Stimulated activated naive CD8-positive, alpha-beta T cell treated with anti-CD3 and anti-CD28 coated beads, Interleukin-15, amount 100 ng/mL, for 72 hours (primary cell): ENCODE results near the gene FAT1.
"Not testable (repeated sequence)": the region's sequence is repeated elsewhere in the genome, so short reads cannot be mapped to it uniquely, and the experiment has no call there.

ENCODE experiments used
- ATAC-seq: fragments of 150-1000 bp; cut with Tn5 transposase; 2 replicates; pipeline ENCODE4 v1.10.0; 2021; ENCODE audit warnings: mild to moderate bottlenecking, moderate library complexity
- DNase-seq, 2 donors: peaks; one replicate each; pipeline ENCODE4 v3.0.0; 2021 to 2022
- H3K27ac Mint-ChIP-seq, 2 donors: one replicate each; pipeline ENCODE4 v1.8.0; 2022; ENCODE audit warnings: mild to moderate bottlenecking in 2 of 2, mixed read lengths in 2 of 2, moderate library complexity in 2 of 2
- H3K27me3 Mint-ChIP-seq: one replicate; pipeline ENCODE4 v1.8.0; 2022; ENCODE audit warnings: mixed read lengths
- H3K4me1 Mint-ChIP-seq: one replicate; pipeline ENCODE4 v1.8.0; 2022; ENCODE audit warnings: mild to moderate bottlenecking, mixed read lengths
- H3K4me3 Mint-ChIP-seq, 2 donors: one replicate each; pipeline ENCODE4 v1.8.0; 2022; ENCODE audit warnings: mild to moderate bottlenecking in 2 of 2, mixed read lengths in 2 of 2, moderate library complexity in 1 of 2
- H3K9me3 Mint-ChIP-seq, 2 donors: one replicate each; pipeline ENCODE4 v1.8.0; 2022; ENCODE audit warnings: mixed read lengths in 2 of 2

Gene FAT1

DNA sequence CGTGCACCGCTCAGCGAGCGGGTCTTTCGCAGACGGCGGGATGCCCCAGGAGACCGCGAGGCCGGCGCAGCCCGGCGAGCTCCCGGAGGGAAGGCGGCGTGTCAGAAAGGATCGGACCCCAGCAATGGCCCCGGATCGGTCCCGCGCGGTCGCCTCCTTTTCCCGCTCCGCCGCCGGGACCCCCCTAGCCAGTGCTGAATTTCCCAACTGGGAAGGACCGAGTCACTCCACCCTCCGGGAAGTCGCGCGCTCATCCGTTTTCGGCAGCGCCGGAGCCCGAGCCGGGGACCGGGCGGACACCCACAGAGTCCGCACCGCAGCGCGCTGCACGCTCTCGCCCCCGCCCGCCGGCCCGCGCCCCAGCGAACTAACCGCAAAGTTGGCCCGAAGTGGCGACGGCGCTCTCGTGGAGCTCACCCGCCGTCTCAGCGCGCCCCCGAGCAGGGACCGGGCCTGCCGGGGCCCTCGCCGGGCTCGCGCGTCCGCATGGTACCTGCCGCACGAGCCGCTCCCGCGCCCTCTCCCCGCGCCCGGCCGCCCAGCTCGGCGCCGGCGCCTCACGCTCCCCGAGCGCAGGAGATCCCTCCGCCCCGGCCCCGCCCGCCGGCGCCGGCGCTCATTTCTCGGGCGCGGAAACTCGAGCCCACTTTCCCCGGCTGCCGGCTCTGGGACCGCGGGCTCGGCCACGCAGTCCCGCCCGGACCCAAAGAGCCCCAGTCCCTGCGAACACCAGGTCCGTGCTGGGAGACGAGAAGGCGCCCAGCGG, at the start of gene FAT1:
FAT1 (minus strand) TSS at position 565 of the 766 bp plus-strand sequence. CDS start 14,029 bp downstream, outside the sequence.
- Mint-ChIP-seq H3K4me1 (peaks cover 11% of the 10 kb centered on the region), H3K9me3 (no peaks in the 10 kb centered on the region), H3K27me3 (peaks cover 67% of the 10 kb centered on the region), H3K27ac (no peak within 1 kb of the TSS), H3K4me3 (peak within 1 kb of the TSS; percentile 58 to 75)
- DNase-seq (peak in 1 of 2 donors; percentile 9), ATAC-seq (no peak)

DNA sequence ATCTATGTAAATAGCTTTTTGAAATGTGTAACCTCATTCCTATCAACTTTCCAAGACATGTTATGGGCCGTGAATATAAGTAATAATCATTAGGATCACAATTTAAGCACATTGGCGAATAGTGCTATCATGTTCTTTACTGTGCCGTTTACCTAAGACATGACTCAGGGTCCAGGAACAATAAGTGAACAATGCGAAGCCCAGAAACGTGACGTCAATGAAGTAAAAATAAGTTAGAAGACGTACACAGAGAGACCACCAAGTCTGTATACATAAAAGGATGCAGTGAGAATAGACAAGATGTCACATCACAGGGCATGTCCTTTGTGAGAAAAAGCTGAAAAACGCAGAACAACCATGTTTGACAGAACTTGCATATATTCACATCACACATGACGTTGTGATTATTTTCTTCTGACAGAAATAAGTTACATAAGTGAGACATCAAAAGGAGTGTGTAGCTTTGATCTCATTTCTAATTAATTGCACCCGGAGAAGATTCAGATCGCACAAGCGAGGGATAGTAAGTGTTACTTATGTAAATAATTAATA, 49.4 kb upstream of the FAT1 start:
- Mint-ChIP-seq H3K9me3 (no peaks in the 10 kb centered on the region), H3K27ac (no peak overlapping the region), H3K4me3 (no peak overlapping the region), H3K4me1 (no peaks in the 10 kb centered on the region), H3K27me3 (no peaks in the 10 kb centered on the region)
- no peak for DNase-seq
- no peak for ATAC-seq

- no peak overlapping the region for H3K27ac Mint-ChIP-seq
- H3K9me3 Mint-ChIP-seq = peaks cover 5 to 7% of the 10 kb centered on the region in 2 donors
- DNase-seq = no peak
- no peak for ATAC-seq
- no peak overlapping the region for H3K4me3 Mint-ChIP-seq
- no peaks in the 10 kb centered on the region for H3K27me3 Mint-ChIP-seq
- no peaks in the 10 kb centered on the region for H3K4me1 Mint-ChIP-seq
Observed at GRCh38 chr4:186771624-186772023, 48.0 kb upstream of the FAT1 start.

DNA sequence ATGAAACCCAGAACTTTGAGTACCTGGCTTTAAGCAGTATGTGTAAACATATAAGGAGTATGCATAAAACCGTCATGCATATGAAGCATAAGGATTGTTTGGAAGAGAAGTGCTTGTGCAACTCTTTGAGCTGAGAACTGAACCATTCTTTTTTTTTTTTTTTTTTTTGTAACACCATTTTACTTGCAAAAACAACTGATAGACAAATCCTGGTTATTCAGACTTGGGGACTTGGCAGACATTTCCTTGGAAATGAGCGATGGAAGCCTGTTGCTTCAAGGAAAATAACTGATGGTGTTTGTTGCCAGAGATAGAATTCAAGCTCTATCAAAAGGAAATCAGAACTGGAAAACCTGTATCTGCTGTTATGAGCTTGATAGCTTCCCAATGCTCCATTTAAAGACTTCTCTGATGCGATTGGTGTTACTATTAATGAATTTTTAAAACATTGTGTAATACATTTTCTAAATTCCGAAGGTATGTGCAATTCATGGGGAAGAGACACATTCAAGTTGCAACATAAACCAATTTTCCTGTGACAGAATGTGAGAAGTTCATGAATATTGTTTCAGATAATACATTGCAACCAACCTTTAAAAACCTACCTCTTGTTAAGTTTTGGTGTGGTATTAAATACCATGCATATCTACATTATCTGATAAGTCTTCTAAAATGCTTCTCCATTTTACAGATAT, 47.0 kb upstream of the FAT1 start:
- H3K9me3 Mint-ChIP-seq = peaks cover 5 to 7% of the 10 kb centered on the region in 2 donors
- ATAC-seq (no peak), DNase-seq (no peak)
- H3K27ac Mint-ChIP-seq = no peak overlapping the region
- no peaks in the 10 kb centered on the region for H3K4me1 Mint-ChIP-seq
- no peak overlapping the region for H3K4me3 Mint-ChIP-seq
- no peaks in the 10 kb centered on the region for H3K27me3 Mint-ChIP-seq

DNA sequence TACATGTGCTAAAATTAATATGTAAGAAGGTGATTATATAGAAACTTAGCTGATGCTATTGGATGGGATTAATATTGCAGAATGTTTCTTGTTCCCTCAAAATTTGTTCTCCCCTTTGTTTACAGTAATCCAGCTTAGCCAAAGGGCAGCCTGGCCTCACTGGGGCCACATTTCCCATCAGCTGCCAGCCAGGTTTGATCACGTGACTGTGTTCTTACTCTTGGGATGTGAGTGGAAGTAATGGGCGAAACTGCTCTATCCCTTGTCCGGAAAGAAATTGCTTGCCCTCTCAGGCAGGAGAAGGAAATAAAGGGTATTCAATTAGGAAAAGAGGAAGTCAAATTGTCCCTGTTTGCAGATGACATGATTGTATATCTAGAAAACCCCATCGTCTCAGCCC, 44.1 kb upstream of the FAT1 start:
- Mint-ChIP-seq H3K9me3 (peaks cover 5 to 7% of the 10 kb centered on the region in 2 donors), H3K4me1 (no peaks in the 10 kb centered on the region), H3K27ac (no peak overlapping the region), H3K27me3 (no peaks in the 10 kb centered on the region), H3K4me3 (no peak overlapping the region)
- no peak for DNase-seq
- ATAC-seq = no peak

DNA sequence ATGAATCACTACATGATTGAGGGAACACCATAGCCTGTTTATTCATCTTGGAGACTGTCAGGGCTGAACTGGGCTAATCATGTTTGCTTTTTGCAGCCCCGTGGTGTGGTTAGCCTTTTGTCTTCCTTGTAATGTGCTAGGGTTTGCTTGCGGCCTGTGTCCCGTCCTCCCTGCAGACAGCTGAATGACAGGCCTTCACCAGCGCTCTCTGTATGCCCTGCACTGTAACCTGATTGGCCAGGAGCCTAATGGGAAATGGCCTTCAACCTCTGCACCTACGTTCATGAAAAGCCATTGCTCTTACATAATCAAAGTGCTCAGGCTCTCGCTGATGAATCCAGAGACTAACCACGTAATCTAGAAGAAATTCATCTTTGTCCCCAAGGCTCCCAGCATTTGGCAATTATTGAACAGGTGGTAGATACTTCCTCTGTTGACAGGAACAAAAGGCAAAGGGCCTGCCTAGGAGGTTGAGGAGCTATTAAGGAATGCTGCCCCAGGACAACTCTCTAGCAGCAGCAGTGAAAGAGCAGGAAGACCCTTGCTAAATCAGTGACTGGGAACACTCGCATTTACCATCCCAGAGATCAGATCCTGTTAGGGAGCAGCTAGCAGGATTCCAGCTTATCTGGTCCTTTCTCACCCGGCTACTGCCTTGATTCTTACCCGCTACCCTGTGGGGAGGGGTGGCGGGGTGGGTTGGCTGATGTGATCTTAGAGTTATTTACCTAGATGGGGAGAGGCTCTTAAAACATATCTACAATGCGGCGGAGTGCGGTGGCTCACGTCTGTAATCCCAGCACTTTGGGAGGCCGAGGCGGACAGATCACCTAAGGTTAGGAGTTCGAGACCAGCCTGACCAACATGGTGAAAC, 42.3 kb upstream of the FAT1 start:
- Mint-ChIP-seq H3K27ac (no peak overlapping the region), H3K4me3 (no peak overlapping the region), H3K9me3 (peaks cover 5 to 7% of the 10 kb centered on the region in 2 donors), H3K27me3 (no peaks in the 10 kb centered on the region), H3K4me1 (no peaks in the 10 kb centered on the region)
- ATAC-seq (no peak), DNase-seq (no peak)

- H3K4me1 Mint-ChIP-seq = no peaks in the 10 kb centered on the region
- H3K9me3 Mint-ChIP-seq = peaks cover 5 to 7% of the 10 kb centered on the region in 2 donors
- no peaks in the 10 kb centered on the region for H3K27me3 Mint-ChIP-seq
- H3K27ac Mint-ChIP-seq = no peak overlapping the region
- ATAC-seq (no peak), DNase-seq (no peak)
- H3K4me3 Mint-ChIP-seq = no peak overlapping the region
Observed at GRCh38 chr4:186765138-186765537, 41.5 kb upstream of the FAT1 start.

GRCh38 chr4:186764457-186764856, 40.8 kb upstream of the FAT1 start:
- Mint-ChIP-seq H3K9me3 (peaks cover 5 to 7% of the 10 kb centered on the region in 2 donors), H3K4me3 (no peak overlapping the region), H3K4me1 (no peaks in the 10 kb centered on the region), H3K27me3 (no peaks in the 10 kb centered on the region), H3K27ac (no peak overlapping the region)
- ATAC-seq (no peak), DNase-seq (no peak)

DNA sequence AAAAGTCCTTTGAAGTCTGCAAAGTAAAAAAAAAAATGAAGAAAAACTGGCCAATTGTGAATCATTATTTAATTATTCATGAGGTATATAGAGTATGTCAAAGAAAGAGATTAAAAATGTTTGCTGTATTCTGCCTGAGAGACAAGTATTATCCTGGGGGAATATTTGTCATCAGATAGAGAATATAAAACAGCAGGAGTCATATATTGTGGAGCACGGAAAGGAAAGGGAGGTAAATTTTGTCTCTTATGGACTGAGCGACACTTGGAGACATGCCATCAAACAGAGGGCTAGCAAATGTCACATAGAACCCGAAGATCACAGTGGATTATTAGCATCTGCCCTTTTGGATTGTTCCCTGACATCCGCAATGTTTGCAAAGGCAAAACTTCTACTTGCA, 39.2 kb upstream of the FAT1 start:
- no peak overlapping the region for H3K4me3 Mint-ChIP-seq
- no peaks in the 10 kb centered on the region for H3K27me3 Mint-ChIP-seq
- no peaks in the 10 kb centered on the region for H3K4me1 Mint-ChIP-seq
- DNase-seq (no peak), ATAC-seq (no peak)
- H3K27ac Mint-ChIP-seq = no peak overlapping the region
- peaks cover 5 to 7% of the 10 kb centered on the region in 2 donors for H3K9me3 Mint-ChIP-seq

DNA sequence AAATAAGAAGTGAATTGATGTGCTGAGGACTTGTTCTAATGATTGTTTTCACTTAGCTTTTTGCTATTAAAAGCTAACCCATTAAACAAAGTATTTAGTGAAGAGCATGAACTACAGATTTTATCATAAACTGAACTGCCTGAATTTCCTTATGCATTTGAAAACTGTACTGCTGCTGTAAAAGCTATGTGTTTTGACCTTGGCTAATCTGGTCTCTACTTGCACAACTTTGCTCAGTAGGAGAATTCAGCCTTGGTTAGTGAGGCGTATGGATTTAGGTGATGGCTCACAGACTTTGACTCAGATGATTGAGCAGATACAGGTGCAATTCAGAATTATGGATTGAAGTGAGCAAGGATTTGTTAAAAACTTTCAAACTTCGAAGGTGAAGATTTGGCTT, 38.7 kb upstream of the FAT1 start:
- peaks cover 0 to 2% of the 10 kb centered on the region in 2 donors for H3K9me3 Mint-ChIP-seq
- no peak overlapping the region for H3K4me3 Mint-ChIP-seq
- ATAC-seq (no peak), DNase-seq (no peak)
- no peaks in the 10 kb centered on the region for H3K4me1 Mint-ChIP-seq
- no peaks in the 10 kb centered on the region for H3K27me3 Mint-ChIP-seq
- H3K27ac Mint-ChIP-seq = no peak overlapping the region

GRCh38 chr4:186761956-186762355, 38.3 kb upstream of the FAT1 start:
- not testable (repeated sequence) for DNase-seq, H3K4me3 Mint-ChIP-seq, H3K9me3 Mint-ChIP-seq, H3K27me3 Mint-ChIP-seq, H3K4me1 Mint-ChIP-seq, H3K27ac Mint-ChIP-seq, ATAC-seq

DNA sequence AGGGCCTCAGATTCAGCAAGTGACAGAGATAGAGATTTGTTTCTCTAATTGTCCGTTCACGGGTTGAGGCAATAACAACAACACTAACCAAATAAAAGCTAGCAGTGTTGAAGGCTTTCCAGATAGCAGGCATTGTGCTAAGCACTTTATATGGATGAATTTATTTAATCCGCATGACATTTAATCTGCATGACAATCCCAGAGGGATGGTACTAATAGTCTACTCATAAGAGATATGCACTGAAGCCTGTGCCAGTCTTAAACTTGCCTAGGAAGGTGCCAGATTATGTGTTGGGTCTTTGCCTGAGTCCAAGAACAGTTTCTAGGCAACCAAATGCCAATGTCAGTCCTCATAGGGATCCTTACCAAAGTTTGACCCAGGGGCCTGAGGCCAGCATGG, 37.7 kb upstream of the FAT1 start:
- Mint-ChIP-seq H3K4me1 (no peaks in the 10 kb centered on the region), H3K27ac (no peak overlapping the region), H3K4me3 (no peak overlapping the region), H3K27me3 (no peaks in the 10 kb centered on the region), H3K9me3 (peaks cover 7 to 8% of the 10 kb centered on the region in 2 donors)
- DNase-seq (no peak), ATAC-seq (no peak)

GRCh38 chr4:186760576-186760975, 36.9 kb upstream of the FAT1 start:
- no peak for DNase-seq
- H3K4me1 Mint-ChIP-seq = no peaks in the 10 kb centered on the region
- no peaks in the 10 kb centered on the region for H3K27me3 Mint-ChIP-seq
- peaks cover 7 to 16% of the 10 kb centered on the region in 2 donors for H3K9me3 Mint-ChIP-seq
- H3K4me3 Mint-ChIP-seq = no peak overlapping the region
- ATAC-seq = no peak
- no peak overlapping the region for H3K27ac Mint-ChIP-seq

DNA sequence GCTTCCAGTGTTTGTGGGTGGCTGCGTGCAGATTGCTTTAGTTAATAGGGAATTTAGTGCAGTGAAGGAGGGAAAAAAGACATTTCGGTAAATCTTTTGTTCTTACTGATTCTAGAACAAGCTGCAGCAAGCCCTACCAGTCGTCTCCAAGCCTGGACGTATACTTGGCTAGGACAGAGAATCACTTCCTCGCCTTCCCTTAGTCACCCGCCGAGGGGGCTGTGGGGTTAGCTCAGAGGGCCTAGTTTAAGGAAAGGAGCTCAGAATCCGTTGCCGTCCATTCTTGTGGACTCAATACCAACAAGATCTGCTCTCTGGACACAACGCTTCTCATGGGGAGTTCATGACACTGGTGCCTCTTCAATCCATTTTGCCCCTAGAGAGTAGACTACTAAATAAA, 36.3 kb upstream of the FAT1 start:
- ATAC-seq (no peak), DNase-seq (no peak)
- Mint-ChIP-seq H3K9me3 (peaks cover 7 to 16% of the 10 kb centered on the region in 2 donors), H3K27me3 (no peaks in the 10 kb centered on the region), H3K4me1 (no peaks in the 10 kb centered on the region), H3K27ac (no peak overlapping the region), H3K4me3 (no peak overlapping the region)

- ATAC-seq (no peak), DNase-seq (no peak)
- H3K27ac Mint-ChIP-seq = no peak overlapping the region
- no peaks in the 10 kb centered on the region for H3K27me3 Mint-ChIP-seq
- peaks cover 7 to 16% of the 10 kb centered on the region in 2 donors for H3K9me3 Mint-ChIP-seq
- no peak overlapping the region for H3K4me3 Mint-ChIP-seq
- H3K4me1 Mint-ChIP-seq = no peaks in the 10 kb centered on the region
Observed at GRCh38 chr4:186758929-186759682, 35.5 kb upstream of the FAT1 start.
